MM.1S (cell line): ENCODE data around the gene TRIM8.

Source experiments
- DNase-seq: peaks from one replicate; pipeline ENCODE4 v3.0.0-alpha.2; 2015
- H2AFZ ChIP-seq: fragments of 300-600 bp; sonication (generic); 2 replicates; pipeline ENCODE4 v1.6.0; 2016; ENCODE audit warnings: antibody characterized with exemption, low read length
- H3F3A ChIP-seq: fragments of 300-600 bp; sonication (generic); 2 replicates; pipeline ENCODE4 v1.6.1; 2016; ENCODE audit warnings: mild to moderate bottlenecking, antibody characterized with exemption, low read length, moderate library complexity, mixed read lengths; ENCODE audit not compliant: insufficient read depth
- H3K27ac ChIP-seq: fragments of 300-600 bp; sonication (generic); 2 replicates; pipeline ENCODE4 v1.5.1; 2016; ENCODE audit warnings: mild to moderate bottlenecking, low read length
- H3K27me3 ChIP-seq: fragments of 300-600 bp; sonication (generic); replicated peaks from 2 replicates; pipeline ENCODE4 v1.6.0; 2016; ENCODE audit warnings: low read length; ENCODE audit not compliant: insufficient read depth
- H3K36me3 ChIP-seq: fragments of 300-600 bp; sonication (generic); replicated peaks from 2 replicates; pipeline ENCODE4 v1.6.1; 2016; ENCODE audit warnings: mild to moderate bottlenecking, low read length, mixed read lengths; ENCODE audit not compliant: insufficient read depth
- H3K4me1 ChIP-seq: fragments of 300-600 bp; sonication (generic); 2 replicates; pipeline ENCODE4 v1.6.1; 2016; ENCODE audit warnings: low read length, mixed read lengths
- H3K4me2 ChIP-seq: fragments of 300-600 bp; sonication (generic); 2 replicates; pipeline ENCODE4 v1.6.0; 2016; ENCODE audit warnings: low read depth, low read length
- H3K4me3 ChIP-seq: fragments of 300-600 bp; sonication (generic); 2 replicates; pipeline ENCODE4 v1.5.1; 2016; ENCODE audit warnings: low read length, mixed read lengths
- H3K79me2 ChIP-seq: fragments of 300-600 bp; sonication (generic); 2 replicates; pipeline ENCODE4 v1.6.1; 2016; ENCODE audit warnings: mixed run types, low read length, mixed read lengths
- H3K9ac ChIP-seq: fragments of 300-600 bp; sonication (generic); 2 replicates; pipeline ENCODE4 v1.6.1; 2016; ENCODE audit warnings: low read length, mixed read lengths
- H3K9me2 ChIP-seq: fragments of 300-600 bp; sonication (generic); replicated peaks from 2 replicates; pipeline ENCODE4 v1.6.1; 2016; ENCODE audit warnings: mild to moderate bottlenecking, low read length, mixed read lengths; ENCODE audit not compliant: insufficient read depth
- H3K9me3 ChIP-seq: fragments of 300-600 bp; sonication (generic); replicated peaks from 2 replicates; pipeline ENCODE4 v1.6.1; 2016; ENCODE audit warnings: mild to moderate bottlenecking, low read length, mixed read lengths; ENCODE audit not compliant: insufficient read depth
- H4K20me1 ChIP-seq: fragments of 300-600 bp; sonication (generic); 2 replicates; pipeline ENCODE4 v1.6.1; 2016; ENCODE audit warnings: mild to moderate bottlenecking, low read length, moderate library complexity, mixed read lengths; ENCODE audit not compliant: insufficient read depth
- CTCF ChIP-seq: fragments of 300-600 bp; sonication (generic); IDR thresholded peaks from 2 replicates; pipeline ENCODE4 v1.5.1; 2016; ENCODE audit warnings: antibody characterized with exemption, low read length, mixed read lengths
- EZH2 ChIP-seq: fragments of 300-600 bp; sonication (generic); optimal IDR thresholded peaks from 2 replicates; pipeline ENCODE3; 2017; ENCODE audit warnings: low read depth, mild to moderate bottlenecking, antibody characterized with exemption, low read length, mixed read lengths
- EZH2phosphoT487 ChIP-seq: fragments of 300-600 bp; sonication (generic); IDR thresholded peaks from 2 replicates; pipeline ENCODE4 v1.6.1; 2018; ENCODE audit warnings: antibody characterized with exemption, low read length

TRIM8 gene

DNA sequence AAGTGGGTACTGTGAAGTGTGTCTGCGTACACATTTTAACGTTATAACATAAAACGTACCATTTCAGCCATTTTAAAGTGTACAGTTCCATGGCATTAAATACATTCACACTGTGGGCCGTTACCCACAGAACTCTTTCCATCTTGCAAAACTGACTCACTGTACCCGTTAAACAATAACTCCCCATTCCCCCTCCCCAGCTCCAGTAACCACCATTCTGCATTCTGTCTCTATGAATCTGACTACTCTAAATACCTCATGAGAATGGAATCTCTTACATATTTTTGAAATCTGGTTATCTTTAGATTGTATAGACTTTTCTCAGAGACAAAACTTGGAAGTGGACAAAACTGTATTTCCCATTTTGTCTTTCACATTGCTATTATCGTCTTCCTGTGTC lies 60.6 kb downstream of the TRIM8 start:
- H3K9me2 ChIP-seq, result no peaks in the 10 kb centered on the region
- no peak overlapping the region for H3K27ac ChIP-seq
- no peaks in the 10 kb centered on the region for H3K4me1 ChIP-seq
- no peaks in the 10 kb centered on the region for H3K9me3 ChIP-seq
- no peaks in the 10 kb centered on the region for H3K36me3 ChIP-seq
- no peak overlapping the region for H2AFZ ChIP-seq
- no peaks in the 10 kb centered on the region for H4K20me1 ChIP-seq
- DNase-seq, result no peak
- no peak for TF ChIP-seq CTCF
- TF ChIP-seq EZH2, result no peak
- no peak for TF ChIP-seq EZH2phosphoT487
- H3K27me3 ChIP-seq, result no peaks in the 10 kb centered on the region
- no peak overlapping the region for H3K4me3 ChIP-seq
- peaks cover 50% of the 10 kb centered on the region for H3K79me2 ChIP-seq
- H3F3A ChIP-seq, result no peaks in the 10 kb centered on the region; the same call in 1 of the 2 replicates
- no peak overlapping the region for H3K4me2 ChIP-seq
- no peak overlapping the region for H3K9ac ChIP-seq

DNA sequence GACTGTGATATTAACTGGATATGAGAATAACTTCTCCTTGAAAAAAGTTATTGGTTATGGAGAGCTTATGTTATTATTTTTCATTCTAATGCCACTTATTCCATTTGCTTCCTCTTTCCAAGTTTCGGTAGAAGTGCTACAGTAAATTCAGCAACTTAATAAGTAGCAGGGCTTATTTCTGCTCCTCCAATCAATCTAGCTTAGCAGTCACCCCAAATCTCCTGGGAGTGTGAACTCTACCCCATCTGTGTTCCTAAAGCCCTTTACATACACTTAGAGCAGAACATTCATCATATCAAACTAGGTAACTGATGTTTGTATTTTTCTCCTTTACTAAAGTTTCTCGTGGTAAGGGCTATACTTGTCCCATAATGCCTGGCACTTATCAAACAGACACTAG lies 61.3 kb downstream of the TRIM8 start:
- TF ChIP-seq CTCF, result no peak
- no peak for TF ChIP-seq EZH2
- TF ChIP-seq EZH2phosphoT487, result no peak
- Histone ChIP-seq H3F3A (no peaks in the 10 kb centered on the region; the same call in 1 of the 2 replicates), H3K9me2 (no peaks in the 10 kb centered on the region), H3K79me2 (peaks cover 56% of the 10 kb centered on the region), H3K27me3 (no peaks in the 10 kb centered on the region), H4K20me1 (no peaks in the 10 kb centered on the region), H2AFZ (no peak overlapping the region), H3K9ac (no peak overlapping the region), H3K36me3 (no peaks in the 10 kb centered on the region), H3K4me1 (no peaks in the 10 kb centered on the region), H3K27ac (no peak overlapping the region), H3K9me3 (no peaks in the 10 kb centered on the region), H3K4me2 (no peak overlapping the region), H3K4me3 (no peak overlapping the region)
- no peak for DNase-seq
